Common myeloid progenitor, CD34-positive (primary cell): ENCODE measurements around the gene MTERF1.

ENCODE experiments used
- CTCF ChIA-PET: fragments of 350-600 bp; sonication (Branson Sonifier 250); formaldehyde crosslinking; loops from one replicate; lab custom pipeline; 2021; ENCODE audit warnings: antibody characterized with exemption; lab: Charles Lee
- POLR2A ChIA-PET: fragments of 350-600 bp; sonication (Branson Sonifier 250); formaldehyde crosslinking; loops from one replicate; lab custom pipeline; 2021; ENCODE audit warnings: antibody characterized with exemption; lab: Charles Lee
- DNase-seq, 3 donors: peaks; one replicate each; pipeline versions ENCODE4 v3.0.0 to v3.0.0-alpha.2; 2013
- H3K27ac ChIP-seq, 2 experiments: 1 replicate in 1 of 2; 2 replicates in 1 of 2; pipeline ENCODE4 v1.7.0; 2013; ENCODE audit warnings: inconsistent platforms in 2 of 2, low read length in 2 of 2, mild to moderate bottlenecking in 2 of 2, low read depth in 1 of 2, moderate library complexity in 1 of 2; ENCODE audit not compliant: severe bottlenecking in 2 of 2, insufficient read depth in 1 of 2, poor library complexity in 1 of 2
- H3K27me3 ChIP-seq, 5 experiments: replicated peaks in 2 of 5; 1 replicate in 3 of 5; 2 replicates in 2 of 5; pipeline versions ENCODE4 v1.6.1 to v1.7.0; 2013; ENCODE audit warnings: low read length in 4 of 5, mild to moderate bottlenecking in 2 of 5, moderate library complexity in 2 of 5, inconsistent platforms in 1 of 5; ENCODE audit not compliant: insufficient read depth in 5 of 5, control insufficient read depth in 4 of 5
- H3K36me3 ChIP-seq, 4 experiments: 1 replicate in 2 of 4; 2 replicates in 2 of 4; pipeline versions ENCODE4 v1.6.1 to v1.7.0; 2013; ENCODE audit warnings: low read length in 3 of 4, control low read depth in 1 of 4, mild to moderate bottlenecking in 1 of 4; ENCODE audit not compliant: control insufficient read depth in 4 of 4, insufficient read depth in 4 of 4
- H3K4me1 ChIP-seq, 4 experiments: 1 replicate in 3 of 4; 2 replicates in 1 of 4; pipeline versions ENCODE4 v1.6.1 to v1.7.1; 2013; ENCODE audit warnings: low read length in 3 of 4, mild to moderate bottlenecking in 3 of 4, control low read depth in 1 of 4, inconsistent platforms in 1 of 4, moderate library complexity in 1 of 4; ENCODE audit not compliant: control insufficient read depth in 4 of 4, insufficient read depth in 4 of 4; ENCODE audit errors: control extremely low read depth in 1 of 4
- H3K4me3 ChIP-seq, 7 experiments: 1 replicate in 4 of 7; 2 replicates in 3 of 7; pipeline versions ENCODE4 v1.5.1 to v1.7.0; 2013; ENCODE audit warnings: mild to moderate bottlenecking in 7 of 7, low read length in 6 of 7, moderate library complexity in 6 of 7, inconsistent platforms in 2 of 7, low read depth in 2 of 7, control low read depth in 1 of 7; ENCODE audit not compliant: insufficient read depth in 4 of 7, control insufficient read depth in 1 of 7; ENCODE audit errors: extremely low read depth in 1 of 7
- H3K9me3 ChIP-seq, 5 experiments: 1 replicate in 4 of 5; 2 replicates in 1 of 5; pipeline versions ENCODE4 v1.6.1 to v1.7.1; 2013; ENCODE audit warnings: low read length in 4 of 5, mild to moderate bottlenecking in 2 of 5, inconsistent platforms in 1 of 5, low read depth in 1 of 5, moderate library complexity in 1 of 5; ENCODE audit not compliant: control insufficient read depth in 4 of 5, insufficient read depth in 2 of 5; ENCODE audit errors: control extremely low read depth in 1 of 5
- WGBS: methylation state at CpG from one replicate; pipeline ENCODE4 v1.1.5; 2013; ENCODE audit not compliant: insufficient coverage; 5-methylcytosine and 5-hydroxymethylcytosine counted together

MTERF1 gene

GRCh38 chr7:91883676-91884362, 3.3 kb upstream of the MTERF1 start:
- ChIA-PET POLR2A (no interaction called here), CTCF (no interaction called here)
- H3K27me3 ChIP-seq = no peaks in the 10 kb centered on the region
- peaks cover 0 to 3% (median 0%) of the 10 kb centered on the region in 5 experiments for H3K9me3 ChIP-seq
- H3K27ac ChIP-seq = no peak overlapping the region
- no peak overlapping the region for H3K4me3 ChIP-seq
- H3K36me3 ChIP-seq = peaks cover 0 to under 1% (median 0%) of the 10 kb centered on the region in 4 experiments
- DNase-seq = no peak
- H3K4me1 ChIP-seq = peaks cover 4 to 15% (median 9%) of the 10 kb centered on the region in 4 experiments
- 100% methylated on average over 1 of the region's 1 CpG for WGBS

GRCh38 chr7:91880016-91880412, 488 bp downstream of the MTERF1 start:
- H3K36me3 ChIP-seq = peaks cover 0 to 18% (median 7%) of the 10 kb centered on the region in 4 experiments
- peaks cover 4 to 15% (median 9%) of the 10 kb centered on the region in 4 experiments for H3K4me1 ChIP-seq
- CTCF ChIA-PET = interaction anchor here (0.7 to 2.5 kb wide), 10 partner anchors 11 to 192 kb away, joined by 3 to 11 read pairs (median 4); partner anchors contain the start of gene AKAP9

GRCh38 chr7:91876391-91877133, 3.9 kb downstream of the MTERF1 start:
- Histone ChIP-seq H3K9me3 (no peaks in the 10 kb centered on the region), H3K4me1 (peaks cover 4 to 15% (median 9%) of the 10 kb centered on the region in 4 experiments), H3K4me3 (no peak overlapping the region), H3K36me3 (peaks cover 4 to 32% (median 20%) of the 10 kb centered on the region in 4 experiments), H3K27me3 (no peaks in the 10 kb centered on the region), H3K27ac (no peak overlapping the region)
- POLR2A ChIA-PET = no interaction called here
- CTCF ChIA-PET = no interaction called here
- DNase-seq = no peak
- WGBS = no CpG with 5 or more reads among the region's 4 CpGs

More at GRCh38 chr7:91880016-91880412, 488 bp downstream of the MTERF1 start:
- H3K27ac ChIP-seq = peak overlapping the region; percentile 65 to 81
- H3K27me3 ChIP-seq = no peaks in the 10 kb centered on the region
- POLR2A ChIA-PET = interaction anchor here (0.6 kb wide), 1 partner anchor 67 kb away, joined by 4 read pairs; no protein-coding TSS in a partner anchor
- peak overlapping the region; percentile 85 to 100 (median 95) for H3K4me3 ChIP-seq
- WGBS = 5% methylated on average over 8 of the region's 9 CpGs
- DNase-seq = no peak
- H3K9me3 ChIP-seq = no peaks in the 10 kb centered on the region

- Histone ChIP-seq H3K27me3 (no peaks in the 10 kb centered on the region), H3K4me3 (no peak overlapping the region), H3K36me3 (peaks cover 4 to 32% (median 21%) of the 10 kb centered on the region in 4 experiments), H3K27ac (no peak overlapping the region), H3K9me3 (no peaks in the 10 kb centered on the region), H3K4me1 (peaks cover 4 to 11% (median 8%) of the 10 kb centered on the region in 4 experiments)
- ChIA-PET CTCF (interaction anchor here (1.0 kb wide), 1 partner anchor 47 kb away, joined by 4 read pairs; no protein-coding TSS in a partner anchor), POLR2A (interaction anchor here (0.7 kb wide), 1 partner anchor 56 kb away, joined by 3 read pairs; no protein-coding TSS in a partner anchor)
- DNase-seq = no peak
- 100% methylated on average over 2 of the region's 3 CpGs for WGBS
Measured at GRCh38 chr7:91875851-91876250, 4.7 kb downstream of the MTERF1 start.

GRCh38 chr7:91872928-91873327, 7.6 kb downstream of the MTERF1 start:
- no peak overlapping the region for H3K27ac ChIP-seq

GRCh38 chr7:91872069-91872468, 8.4 kb downstream of the MTERF1 start:
- POLR2A ChIA-PET = no interaction called here
- CTCF ChIA-PET = interaction anchor here (1.3 kb wide), 1 partner anchor 9 kb away, joined by 3 read pairs; no protein-coding TSS in a partner anchor
- no peak for DNase-seq

More at GRCh38 chr7:91872928-91873327, 7.6 kb downstream of the MTERF1 start:
- ChIA-PET POLR2A (no interaction called here), CTCF (interaction anchor here (1.3 kb wide), 2 partner anchors 8 to 67 kb away, joined by 3 read pairs; no protein-coding TSS in a partner anchor)
- Histone ChIP-seq H3K4me3 (no peak overlapping the region), H3K36me3 (peaks cover 4 to 28% (median 21%) of the 10 kb centered on the region in 4 experiments), H3K9me3 (no peaks in the 10 kb centered on the region), H3K27me3 (no peaks in the 10 kb centered on the region), H3K4me1 (no peaks in the 10 kb centered on the region)
- DNase-seq = no peak

More at GRCh38 chr7:91872069-91872468, 8.4 kb downstream of the MTERF1 start:
- Histone ChIP-seq H3K4me3 (no peak overlapping the region), H3K9me3 (no peaks in the 10 kb centered on the region), H3K4me1 (no peaks in the 10 kb centered on the region), H3K27ac (no peak overlapping the region), H3K27me3 (no peaks in the 10 kb centered on the region), H3K36me3 (peaks cover 7 to 28% (median 20%) of the 10 kb centered on the region in 4 experiments)
